Astrocyte (in vitro differentiated cells and primary cell): ENCODE measurements around the gene PRR15L. TPM values are rescaled to one million over a fixed set of nuclear protein-coding genes. Genes with fewer than 3 reads are reported as not detected.
A peak's percentile ranks its signal among the peaks of the same experiment; 100 is the strongest.

ENCODE experiments used
- DNase-seq: peaks from one replicate; pipeline ENCODE4 v3.0.0-alpha.2; 2010; ENCODE audit warnings: low read depth
- FAIRE-seq: peaks from 2 replicates; lab custom pipeline; 2011; peaks lifted over from hg19 to GRCh38; lab: Jason Lieb, UNC
- H2AFZ ChIP-seq: 2 replicates; pipeline ENCODE4 v1.6.0; 2012; ENCODE audit warnings: low read depth, low read length, inconsistent platforms
- H3K27ac ChIP-seq: 2 replicates; pipeline ENCODE4 v1.5.1; 2011; ENCODE audit warnings: low read depth, low read length, inconsistent platforms
- H3K27me3 ChIP-seq: 2 replicates; pipeline ENCODE4 v1.6.0; 2011; ENCODE audit warnings: low read length, inconsistent platforms; ENCODE audit not compliant: insufficient read depth
- H3K36me3 ChIP-seq: 2 replicates; pipeline ENCODE4 v1.5.1; 2011; ENCODE audit warnings: low read length, inconsistent platforms; ENCODE audit not compliant: insufficient read depth
- H3K4me1 ChIP-seq: 2 replicates; pipeline ENCODE4 v1.5.1; 2011; ENCODE audit warnings: low read length, inconsistent platforms; ENCODE audit not compliant: insufficient read depth
- H3K4me2 ChIP-seq: 2 replicates; pipeline ENCODE4 v1.6.0; 2012; ENCODE audit warnings: low read length, inconsistent platforms
- H3K4me3 ChIP-seq: 2 replicates; pipeline ENCODE4 v1.5.1; 2011; ENCODE audit warnings: low read depth, mild to moderate bottlenecking, low read length, inconsistent platforms; ENCODE audit not compliant: insufficient read depth
- H3K79me2 ChIP-seq: 2 replicates; pipeline ENCODE4 v1.6.0; 2012; ENCODE audit warnings: mild to moderate bottlenecking, low read length, inconsistent platforms; ENCODE audit not compliant: insufficient read depth
- H3K9ac ChIP-seq: 2 replicates; pipeline ENCODE4 v1.6.0; 2012; ENCODE audit warnings: mild to moderate bottlenecking, low read length, inconsistent platforms
- H3K9me3 ChIP-seq: 2 replicates; pipeline ENCODE4 v1.5.1; 2012; ENCODE audit warnings: low read depth, mild to moderate bottlenecking, low read length, inconsistent platforms; ENCODE audit not compliant: insufficient read depth
- H4K20me1 ChIP-seq: 2 replicates; pipeline ENCODE4 v1.6.0; 2012; ENCODE audit warnings: low read length, inconsistent platforms; ENCODE audit not compliant: insufficient read depth
- H3K27ac Mint-ChIP-seq: one replicate; pipeline ENCODE4 v1.8.0; 2021; ENCODE audit warnings: mild to moderate bottlenecking, mixed read lengths; ENCODE audit not compliant: unreplicated experiment
- H3K27me3 Mint-ChIP-seq: one replicate; pipeline ENCODE4 v1.8.0; 2021; ENCODE audit warnings: low read depth, mixed read lengths; ENCODE audit not compliant: unreplicated experiment
- H3K36me3 Mint-ChIP-seq: one replicate; pipeline ENCODE4 v1.8.0; 2021; ENCODE audit warnings: low read depth, mixed read lengths; ENCODE audit not compliant: unreplicated experiment
- H3K4me1 Mint-ChIP-seq: one replicate; pipeline ENCODE4 v1.8.0; 2021; ENCODE audit warnings: low read depth, mixed read lengths; ENCODE audit not compliant: unreplicated experiment
- H3K4me3 Mint-ChIP-seq: one replicate; pipeline ENCODE4 v1.8.0; 2021; ENCODE audit warnings: mild to moderate bottlenecking, moderate library complexity, mixed read lengths; ENCODE audit not compliant: unreplicated experiment
- H3K9me3 Mint-ChIP-seq: one replicate; pipeline ENCODE4 v1.8.0; 2021; ENCODE audit warnings: mild to moderate bottlenecking, mixed read lengths; ENCODE audit not compliant: unreplicated experiment
- EZH2 ChIP-seq: IDR thresholded peaks from 2 replicates; pipeline ENCODE4 v1.6.1; 2012; ENCODE audit warnings: mild to moderate bottlenecking, low read length, inconsistent platforms; ENCODE audit not compliant: insufficient read depth
- total RNA-seq: library from RNA; stranded (reverse); gene quantifications from 2 replicates; pipeline ENCODE4 v1.2.1, GENCODE V29; 2021
- TF ChIP-seq, protein P1 (sequence below): IDR thresholded peaks from 2 replicates; pipeline ENCODE4 v1.5.1; 2011; ENCODE audit warnings: low read depth, mild to moderate bottlenecking, inconsistent platforms, low read length, moderate library complexity; ENCODE audit not compliant: insufficient read depth

Gene PRR15L
- total RNA-seq, 1 donor from 2014 or later: not detected

DNA sequence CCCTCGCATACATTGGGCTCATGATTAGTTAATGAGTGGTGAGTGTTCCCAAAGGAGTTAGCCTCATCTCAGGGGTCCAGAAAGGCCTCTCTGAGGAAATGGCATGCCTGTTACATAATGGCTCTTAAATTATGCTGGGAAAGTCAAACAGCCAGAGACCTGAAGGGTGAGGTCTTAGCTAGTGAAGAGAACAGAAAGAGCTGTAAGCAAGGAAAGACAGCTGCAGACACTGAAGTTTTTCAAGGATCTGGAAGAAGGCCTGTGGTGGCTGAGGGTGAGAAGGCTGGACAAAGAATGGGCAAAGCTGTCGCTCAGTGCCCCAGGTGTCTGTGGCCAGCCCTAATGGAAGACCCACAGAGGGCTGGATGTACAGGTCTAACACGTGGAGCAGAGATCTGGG, 51.2 kb downstream of the PRR15L start:
- H3K4me2 ChIP-seq: no peak overlapping the region
- no peaks in the 10 kb centered on the region for H3K9me3 ChIP-seq
- Mint-ChIP-seq H3K36me3 (peaks cover 10% of the 10 kb centered on the region), H3K4me3 (no peak overlapping the region), H3K27ac (no peak overlapping the region), H3K4me1 (peaks cover 20% of the 10 kb centered on the region), H3K9me3 (peaks cover 1% of the 10 kb centered on the region), H3K27me3 (no peaks in the 10 kb centered on the region)
- DNase-seq (no peak), FAIRE-seq (no peak)
- H3K4me3 ChIP-seq: no peak overlapping the region
- H3K27ac ChIP-seq: no peak overlapping the region
- H4K20me1 ChIP-seq: peaks cover 34% of the 10 kb centered on the region
- no peak overlapping the region for H2AFZ ChIP-seq
- H3K27me3 ChIP-seq: no peaks in the 10 kb centered on the region
- peaks cover 14% of the 10 kb centered on the region for H3K4me1 ChIP-seq
- no peak overlapping the region for H3K9ac ChIP-seq
- H3K79me2 ChIP-seq: peaks cover 35% of the 10 kb centered on the region
- H3K36me3 ChIP-seq: no peaks in the 10 kb centered on the region
- TF ChIP-seq EZH2: no peak
- TF ChIP-seq, protein P1, sequence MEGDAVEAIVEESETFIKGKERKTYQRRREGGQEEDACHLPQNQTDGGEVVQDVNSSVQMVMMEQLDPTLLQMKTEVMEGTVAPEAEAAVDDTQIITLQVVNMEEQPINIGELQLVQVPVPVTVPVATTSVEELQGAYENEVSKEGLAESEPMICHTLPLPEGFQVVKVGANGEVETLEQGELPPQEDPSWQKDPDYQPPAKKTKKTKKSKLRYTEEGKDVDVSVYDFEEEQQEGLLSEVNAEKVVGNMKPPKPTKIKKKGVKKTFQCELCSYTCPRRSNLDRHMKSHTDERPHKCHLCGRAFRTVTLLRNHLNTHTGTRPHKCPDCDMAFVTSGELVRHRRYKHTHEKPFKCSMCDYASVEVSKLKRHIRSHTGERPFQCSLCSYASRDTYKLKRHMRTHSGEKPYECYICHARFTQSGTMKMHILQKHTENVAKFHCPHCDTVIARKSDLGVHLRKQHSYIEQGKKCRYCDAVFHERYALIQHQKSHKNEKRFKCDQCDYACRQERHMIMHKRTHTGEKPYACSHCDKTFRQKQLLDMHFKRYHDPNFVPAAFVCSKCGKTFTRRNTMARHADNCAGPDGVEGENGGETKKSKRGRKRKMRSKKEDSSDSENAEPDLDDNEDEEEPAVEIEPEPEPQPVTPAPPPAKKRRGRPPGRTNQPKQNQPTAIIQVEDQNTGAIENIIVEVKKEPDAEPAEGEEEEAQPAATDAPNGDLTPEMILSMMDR: no peak

DNA sequence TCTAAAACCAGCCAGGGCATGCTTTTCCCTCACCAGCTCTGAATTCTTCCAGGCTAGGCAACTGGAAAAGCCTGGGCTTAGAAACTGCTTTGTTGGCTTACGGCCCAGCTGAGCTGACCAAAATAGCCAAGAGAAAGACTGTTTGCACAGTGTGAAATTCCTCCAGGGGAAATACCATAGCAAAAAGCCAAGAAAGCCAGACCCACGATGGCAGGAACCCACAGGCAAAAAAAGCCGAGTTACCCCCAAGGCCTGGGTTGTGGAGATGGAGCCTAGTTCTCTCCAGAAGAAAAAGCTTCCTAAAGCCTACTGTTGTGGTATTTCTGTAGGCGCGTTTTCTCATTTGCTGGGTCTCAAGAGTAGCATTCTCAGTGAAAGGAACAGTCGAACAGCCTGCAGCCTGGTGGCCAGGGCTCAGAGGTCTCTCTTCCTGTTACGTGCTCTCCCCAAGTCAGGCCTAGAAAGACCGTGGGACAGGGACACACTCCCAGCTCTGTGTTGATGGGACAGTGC, 52.4 kb downstream of the PRR15L start:
- Histone ChIP-seq H3K4me1 (peaks cover 18% of the 10 kb centered on the region), H3K4me2 (peak overlapping the region; percentile 62), H3K9ac (peak overlapping the region; percentile 49), H3K4me3 (no peak overlapping the region), H3K36me3 (no peaks in the 10 kb centered on the region), H3K27ac (peak overlapping the region; percentile 11), H3K9me3 (no peaks in the 10 kb centered on the region), H2AFZ (no peak overlapping the region), H4K20me1 (peaks cover 30% of the 10 kb centered on the region), H3K79me2 (peaks cover 35% of the 10 kb centered on the region), H3K27me3 (no peaks in the 10 kb centered on the region)
- TF ChIP-seq, protein P1: no peak
- no peak for TF ChIP-seq EZH2
- peak overlapping the region; percentile 53 for H3K27ac Mint-ChIP-seq
- H3K4me1 Mint-ChIP-seq: peaks cover 20% of the 10 kb centered on the region
- H3K4me3 Mint-ChIP-seq: no peak overlapping the region
- DNase-seq (peak; percentile 80), FAIRE-seq (peak; percentile 9)
- H3K27me3 Mint-ChIP-seq: no peaks in the 10 kb centered on the region
- H3K9me3 Mint-ChIP-seq: peaks cover 1% of the 10 kb centered on the region
- H3K36me3 Mint-ChIP-seq: peaks cover 10% of the 10 kb centered on the region

DNA sequence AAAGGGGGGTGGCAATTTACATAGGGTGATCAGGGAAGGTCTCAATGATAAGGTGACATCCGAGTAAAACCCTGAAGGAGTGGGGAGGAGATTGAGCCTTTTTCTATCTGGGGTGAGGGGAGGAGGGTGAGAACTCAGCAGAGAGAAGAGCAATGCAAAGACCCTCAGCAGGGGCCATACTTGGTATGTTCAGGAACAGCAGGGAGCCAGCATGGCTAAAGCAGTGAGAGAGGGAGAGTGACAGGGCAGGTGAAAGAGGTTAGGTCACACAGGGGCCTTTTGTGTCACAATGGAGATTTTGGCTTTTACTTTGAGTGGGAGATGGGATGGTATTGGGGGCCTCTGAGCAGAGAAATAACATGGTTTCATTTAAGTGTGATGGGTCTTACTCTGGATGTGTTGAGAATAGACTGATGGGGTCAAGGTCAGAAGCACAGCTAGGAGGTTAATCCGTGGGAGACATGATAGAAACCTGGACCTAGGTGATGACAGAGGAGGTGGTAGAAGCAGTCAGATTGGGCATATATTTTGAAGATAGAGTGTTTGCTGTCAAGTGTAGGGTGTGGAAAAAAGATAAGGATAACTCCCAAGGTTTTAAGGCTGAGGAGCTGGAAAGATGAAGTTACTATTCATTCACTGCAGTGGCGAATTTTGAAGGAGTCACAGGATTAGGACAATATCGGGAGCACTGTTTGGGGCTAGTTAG, 55.5 kb downstream of the PRR15L start:
- H3K9me3 ChIP-seq: no peaks in the 10 kb centered on the region
- H3K4me1 ChIP-seq: peaks cover 24% of the 10 kb centered on the region
- H3K9ac ChIP-seq: no peak overlapping the region
- H3K4me2 ChIP-seq: no peak overlapping the region
- DNase-seq (no peak), FAIRE-seq (no peak)
- no peaks in the 10 kb centered on the region for H3K36me3 ChIP-seq
- no peaks in the 10 kb centered on the region for H3K27me3 ChIP-seq
- Mint-ChIP-seq H3K27me3 (no peaks in the 10 kb centered on the region), H3K4me1 (peaks cover 19% of the 10 kb centered on the region), H3K27ac (no peak overlapping the region), H3K9me3 (peaks cover 1% of the 10 kb centered on the region), H3K4me3 (no peak overlapping the region), H3K36me3 (peaks cover 11% of the 10 kb centered on the region)
- no peak overlapping the region for H2AFZ ChIP-seq
- H3K79me2 ChIP-seq: peaks cover 55% of the 10 kb centered on the region
- H4K20me1 ChIP-seq: peaks cover 26% of the 10 kb centered on the region
- H3K27ac ChIP-seq: no peak overlapping the region
- TF ChIP-seq, protein P1: no peak
- no peak for TF ChIP-seq EZH2
- H3K4me3 ChIP-seq: no peak overlapping the region
